GM21360 (cell line): ENCODE results near the gene CDKN2C.
"Not testable (repeated sequence)": the region's sequence is repeated elsewhere in the genome, so short reads cannot be mapped to it uniquely, and the experiment has no call there.

Source experiments
- ATAC-seq: cut with Tn5 transposase; IDR thresholded peaks from one replicate; pipeline ENCODE4 v1.9.1; 2021; ENCODE audit warnings: mild to moderate bottlenecking, moderate library complexity; ENCODE audit not compliant: unreplicated experiment

CDKN2C gene

DNA sequence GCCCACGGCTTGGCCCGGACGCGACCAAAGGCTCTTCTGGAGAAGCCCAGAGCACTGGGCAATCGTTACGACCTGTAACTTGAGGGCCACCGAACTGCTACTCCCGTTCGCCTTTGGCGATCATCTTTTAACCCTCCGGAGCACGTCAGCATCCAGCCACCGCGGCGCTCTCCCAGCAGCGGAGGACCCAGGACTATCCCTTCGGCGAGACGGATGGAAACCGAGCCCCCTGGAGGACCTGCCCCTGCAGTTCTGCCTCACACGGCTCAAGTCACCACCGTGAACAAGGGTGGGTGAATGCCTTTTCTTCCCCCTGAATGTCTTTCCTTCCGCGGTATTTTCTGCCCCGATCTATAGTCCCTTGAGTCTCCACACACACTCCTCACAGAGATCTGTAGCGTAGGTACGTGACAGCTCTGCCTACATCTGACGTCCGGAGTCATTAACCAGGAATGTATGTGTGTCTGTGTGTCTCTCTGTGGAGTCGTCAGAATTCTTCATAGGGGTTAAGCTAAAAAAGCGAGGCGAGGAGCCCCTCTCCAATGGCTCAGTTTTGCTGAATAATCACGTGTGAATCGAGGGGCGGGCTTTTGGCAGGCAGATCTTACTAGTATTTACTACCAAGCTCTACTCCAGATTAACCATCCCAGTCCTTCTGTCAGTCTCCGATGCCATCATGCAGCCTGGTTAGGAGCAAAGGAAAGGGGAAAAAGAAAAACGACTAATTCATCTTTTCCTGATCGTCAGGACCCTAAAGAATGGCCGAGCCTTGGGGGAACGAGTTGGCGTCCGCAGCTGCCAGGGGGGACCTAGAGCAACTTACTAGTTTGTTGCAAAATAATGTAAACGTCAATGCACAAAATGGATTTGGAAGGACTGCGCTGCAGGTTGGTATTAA lies at the start of gene CDKN2C:
TSS of gene CDKN2C (plus strand) at position 635 of the 898 bp plus-strand sequence. CDS start at position 759, 124 bp downstream.
- peak; percentile 32 for ATAC-seq

DNA sequence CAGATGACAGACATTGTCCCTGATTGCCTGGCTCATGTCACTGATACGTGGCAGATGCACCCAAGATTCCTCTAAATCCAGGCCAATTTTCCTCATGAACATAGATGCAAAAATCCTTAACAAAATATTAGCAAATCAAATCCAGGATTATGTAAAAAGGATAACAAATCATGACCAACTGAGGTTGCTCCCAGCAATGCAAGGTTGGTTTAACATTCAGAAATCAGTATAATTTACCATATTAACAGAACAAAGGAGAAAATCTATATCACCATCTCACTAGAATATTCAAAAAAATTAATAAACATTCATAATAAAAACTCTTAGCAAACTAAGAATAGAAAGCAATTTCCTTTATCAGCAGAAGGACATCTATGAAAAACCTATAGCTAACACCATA lies 49.6 kb upstream of the CDKN2C start:
- ATAC-seq, result no peak

DNA sequence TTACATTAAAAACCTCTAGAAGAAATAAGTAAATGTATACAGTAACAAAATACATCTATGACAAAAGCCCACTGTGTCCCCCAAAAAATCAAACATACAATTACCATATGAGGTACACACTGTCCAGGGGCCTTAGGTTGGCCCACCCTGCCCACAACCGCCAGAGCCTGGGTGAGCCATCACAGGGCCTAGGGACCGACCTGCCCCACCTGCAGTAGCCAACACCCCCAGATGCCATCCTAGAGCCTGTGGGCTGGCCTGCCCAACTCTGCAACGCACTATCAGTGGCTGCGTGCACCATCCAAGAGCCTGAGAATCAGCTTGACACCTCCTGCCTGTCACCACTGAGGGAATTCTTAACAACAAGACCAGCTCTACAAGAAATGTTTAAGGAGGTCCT lies 49.0 kb upstream of the CDKN2C start:
- no peak for ATAC-seq

DNA sequence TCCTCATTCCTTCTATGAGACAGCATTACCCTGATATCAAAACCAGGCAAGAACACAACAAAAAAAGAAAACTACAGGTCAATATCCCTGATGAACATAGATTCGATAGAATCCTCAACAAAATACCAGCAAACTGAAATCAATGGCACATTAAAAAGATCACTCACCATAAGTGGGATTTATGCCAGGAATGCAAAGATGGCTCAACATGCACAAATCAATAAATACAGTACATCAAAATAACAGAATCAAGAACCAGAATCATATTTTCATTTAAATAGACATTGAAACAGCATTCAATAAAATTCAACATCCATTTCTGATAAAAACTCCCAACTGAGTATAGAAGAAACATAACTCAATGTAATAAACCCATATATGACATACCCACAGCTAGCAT lies 46.5 kb upstream of the CDKN2C start:
- no peak for ATAC-seq

DNA sequence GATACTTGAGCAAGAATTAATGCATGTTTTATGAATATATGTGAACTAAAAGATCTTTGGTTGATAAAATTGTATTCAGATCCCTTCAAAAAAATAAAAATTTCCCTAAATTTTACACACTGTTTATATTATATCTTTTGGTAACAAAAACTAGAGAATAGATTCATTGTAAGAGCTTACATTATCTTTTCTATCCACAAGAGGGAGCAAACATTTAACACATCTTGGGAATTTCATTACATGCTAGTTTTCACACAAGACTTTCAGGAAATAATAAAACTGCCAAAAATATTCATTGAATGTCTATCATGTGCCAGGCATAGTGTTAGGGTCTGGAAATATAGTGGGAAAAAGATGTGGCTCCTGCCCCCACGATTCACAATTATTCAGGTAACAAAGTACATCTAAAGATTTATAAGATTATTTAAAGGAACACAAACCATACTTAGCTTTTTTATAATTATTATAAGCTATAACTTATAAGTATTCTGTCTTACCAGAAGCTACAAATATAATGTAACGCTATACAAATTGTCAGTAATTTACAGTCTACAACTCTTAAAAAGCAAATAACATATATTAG lies 40.6 kb upstream of the CDKN2C start:
- no peak for ATAC-seq

DNA sequence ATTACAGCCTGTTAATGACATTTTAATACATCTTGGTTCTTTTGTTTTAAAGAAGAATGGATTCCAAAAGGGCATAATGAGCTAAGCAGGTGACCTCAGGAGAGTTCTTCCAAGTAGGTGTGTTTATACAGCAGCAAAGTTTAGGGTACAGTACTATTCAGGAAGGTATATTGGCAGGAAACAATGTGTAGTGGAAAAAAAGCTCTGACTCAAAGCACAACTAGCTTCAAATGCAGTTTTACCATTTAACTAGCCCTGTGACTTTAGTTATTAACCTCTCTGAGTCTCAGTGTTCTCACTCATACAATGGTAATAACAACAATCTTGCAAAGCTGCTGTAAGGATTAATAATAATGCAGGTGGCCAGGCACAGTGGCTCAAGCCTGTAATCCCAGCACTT lies 39.9 kb upstream of the CDKN2C start:
- ATAC-seq, result no peak

DNA sequence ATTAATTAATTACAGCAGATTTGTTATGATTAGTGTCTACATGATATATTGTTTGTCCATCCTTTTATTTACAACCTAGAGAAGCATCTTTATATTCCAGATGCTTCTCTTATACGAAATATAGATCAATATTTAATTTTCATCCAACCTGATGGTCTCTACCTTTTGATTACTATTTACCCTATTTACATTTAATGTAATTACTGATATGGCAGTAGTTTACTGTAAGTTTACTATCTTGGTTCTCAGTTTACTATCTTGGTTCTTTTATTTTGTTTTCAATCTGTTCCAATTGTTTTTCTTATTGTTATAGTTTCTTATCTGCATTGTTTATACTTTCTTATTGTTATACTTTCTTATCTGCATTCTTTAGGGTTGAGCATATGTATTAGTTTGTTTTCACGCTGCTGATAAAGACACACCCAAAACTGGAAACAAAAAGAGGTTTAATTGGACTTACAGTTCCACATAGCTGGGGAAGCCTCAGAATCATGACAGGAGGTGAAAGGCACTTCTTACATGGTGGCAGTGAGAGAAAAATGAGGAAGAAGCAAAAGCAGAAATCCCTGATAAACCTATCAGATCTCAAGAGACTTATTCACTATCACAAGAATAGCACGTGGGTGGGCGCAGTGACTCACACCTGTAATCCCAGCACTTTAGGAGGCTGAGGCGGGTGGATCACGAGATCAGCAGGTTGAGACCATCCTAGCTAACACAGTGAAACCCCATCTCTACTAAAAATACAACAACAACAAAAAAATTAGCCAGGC lies 38.9 kb upstream of the CDKN2C start:
- ATAC-seq, result peak; percentile 47

DNA sequence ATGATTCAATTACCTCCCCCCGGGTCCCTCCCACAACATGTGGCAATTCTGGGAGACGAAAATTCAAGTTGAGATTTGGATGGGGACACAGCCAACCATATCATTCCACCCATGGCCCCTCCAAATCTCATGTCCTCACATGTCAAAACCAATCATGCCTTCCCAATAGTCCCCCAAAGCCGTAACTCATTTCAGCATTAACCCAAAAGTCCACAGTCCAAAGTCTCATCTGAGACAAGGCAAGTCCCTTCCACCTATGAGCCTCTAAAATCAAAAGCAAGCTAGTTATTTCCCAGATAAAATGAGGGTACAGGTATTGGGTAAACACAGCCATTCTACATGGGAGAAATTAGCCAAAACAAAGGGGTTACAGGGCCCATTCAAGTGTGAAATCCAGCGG lies 38.0 kb upstream of the CDKN2C start:
- not testable (repeated sequence) for ATAC-seq

DNA sequence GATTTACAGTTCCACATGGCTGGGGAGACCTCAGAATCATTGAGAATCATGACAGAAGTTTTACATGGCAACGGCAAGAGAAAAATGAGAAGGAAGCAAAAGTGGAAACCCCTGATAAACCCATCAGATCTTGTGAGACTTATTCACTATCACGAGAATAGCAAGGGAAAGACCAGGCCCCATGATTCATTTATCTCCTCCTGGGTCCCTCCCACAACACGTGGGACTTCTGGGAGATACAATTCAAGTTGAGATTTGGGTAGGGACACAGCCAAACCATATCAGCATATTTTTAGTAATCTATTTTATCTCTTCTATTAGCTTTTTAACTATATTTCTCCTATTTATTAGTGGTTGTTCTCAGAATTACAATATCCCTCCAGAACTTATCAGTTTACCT lies 36.3 kb upstream of the CDKN2C start:
- not testable (repeated sequence) for ATAC-seq

DNA sequence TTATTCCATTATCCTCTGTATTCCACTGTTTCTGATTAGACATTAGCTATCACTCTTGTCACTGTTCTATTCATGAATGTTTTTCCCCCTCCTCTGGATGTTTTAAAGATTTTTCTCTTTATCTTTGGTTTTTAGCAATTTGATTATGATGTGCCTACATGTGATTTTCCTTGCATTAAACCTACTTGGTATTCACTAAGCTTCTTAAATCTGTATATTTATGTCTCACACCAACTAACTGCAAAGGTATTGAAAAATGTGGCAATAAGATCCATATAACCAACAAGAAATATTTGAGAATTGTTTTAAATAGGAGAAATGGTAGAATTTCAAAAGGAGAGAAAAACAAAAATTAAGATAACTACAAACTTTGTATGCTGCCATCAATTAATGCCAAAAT lies 35.2 kb upstream of the CDKN2C start:
- ATAC-seq, result no peak

DNA sequence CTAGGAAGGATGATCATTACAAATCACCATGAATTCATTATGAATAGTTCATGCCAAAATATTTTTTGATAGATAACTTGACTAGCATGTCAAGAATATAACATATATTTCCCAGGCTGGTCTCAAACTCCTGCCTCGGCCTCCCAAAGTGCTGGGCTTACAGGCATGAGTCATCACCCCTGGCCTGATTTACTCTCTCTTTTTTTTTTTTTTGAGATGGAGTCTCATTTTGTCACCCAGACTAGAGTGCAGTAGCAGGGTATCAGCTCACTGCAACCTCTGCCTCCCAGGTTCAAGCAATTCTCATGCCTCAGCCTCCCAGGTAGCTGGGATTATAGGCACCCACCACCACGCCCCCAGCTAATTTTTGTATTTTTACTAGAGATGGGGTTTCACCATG lies 34.8 kb upstream of the CDKN2C start:
- not testable (repeated sequence) for ATAC-seq

DNA sequence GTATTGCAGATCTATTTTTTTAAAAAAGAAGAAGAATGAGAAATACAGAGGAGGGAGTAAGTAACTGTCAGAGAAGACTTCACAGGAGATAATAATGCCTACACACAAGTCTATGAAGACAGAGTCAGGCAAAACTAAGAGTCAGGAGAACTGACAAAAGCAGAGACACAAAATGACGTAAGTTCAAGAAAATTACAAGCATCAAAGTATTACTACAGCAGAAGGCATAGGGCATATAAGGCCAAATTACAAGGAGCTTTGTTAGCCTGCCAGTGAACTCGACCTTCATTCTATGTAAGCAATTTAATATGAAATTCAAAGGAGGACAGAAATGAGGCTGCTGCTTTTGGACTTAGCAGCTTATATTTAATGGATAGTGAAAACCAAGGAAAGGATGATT lies 33.7 kb upstream of the CDKN2C start:
- ATAC-seq, result no peak

DNA sequence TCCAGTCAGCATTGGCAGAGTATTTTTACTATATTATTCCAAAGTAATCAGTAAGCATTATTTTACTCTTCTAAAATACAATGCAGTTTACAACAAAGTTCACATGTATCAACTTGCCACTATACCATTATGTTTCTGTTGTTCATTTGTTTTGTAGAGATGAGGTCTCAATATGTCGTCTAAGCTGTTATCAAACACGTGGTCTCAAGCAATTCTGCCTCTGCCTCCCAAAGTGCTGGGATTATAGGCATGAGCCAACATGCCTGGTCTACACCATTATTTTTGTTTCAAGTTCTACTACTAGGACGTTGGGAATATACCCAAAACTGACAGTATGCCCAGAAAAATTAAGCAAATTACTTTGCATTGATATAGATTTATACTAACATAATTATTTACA lies 29.8 kb upstream of the CDKN2C start:
- ATAC-seq, result no peak

DNA sequence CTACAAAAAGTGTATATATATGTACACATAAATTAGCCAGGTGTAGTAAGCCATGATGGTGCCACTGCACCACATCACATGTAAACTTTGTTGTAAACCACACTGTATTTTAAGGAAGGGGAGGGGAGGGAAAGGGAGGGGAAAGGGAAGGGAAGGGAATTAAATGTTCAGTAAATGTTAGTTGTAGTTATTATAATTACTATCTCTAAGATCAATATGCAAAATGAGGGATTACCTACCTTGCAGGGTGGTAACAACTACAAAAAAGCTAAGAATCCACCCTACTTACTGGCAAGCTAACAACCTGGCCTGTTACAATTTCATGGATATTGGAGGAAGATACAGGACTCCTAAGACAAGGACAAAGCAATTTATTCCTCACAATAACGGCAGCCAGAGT lies 27.7 kb upstream of the CDKN2C start:
- ATAC-seq, result no peak

DNA sequence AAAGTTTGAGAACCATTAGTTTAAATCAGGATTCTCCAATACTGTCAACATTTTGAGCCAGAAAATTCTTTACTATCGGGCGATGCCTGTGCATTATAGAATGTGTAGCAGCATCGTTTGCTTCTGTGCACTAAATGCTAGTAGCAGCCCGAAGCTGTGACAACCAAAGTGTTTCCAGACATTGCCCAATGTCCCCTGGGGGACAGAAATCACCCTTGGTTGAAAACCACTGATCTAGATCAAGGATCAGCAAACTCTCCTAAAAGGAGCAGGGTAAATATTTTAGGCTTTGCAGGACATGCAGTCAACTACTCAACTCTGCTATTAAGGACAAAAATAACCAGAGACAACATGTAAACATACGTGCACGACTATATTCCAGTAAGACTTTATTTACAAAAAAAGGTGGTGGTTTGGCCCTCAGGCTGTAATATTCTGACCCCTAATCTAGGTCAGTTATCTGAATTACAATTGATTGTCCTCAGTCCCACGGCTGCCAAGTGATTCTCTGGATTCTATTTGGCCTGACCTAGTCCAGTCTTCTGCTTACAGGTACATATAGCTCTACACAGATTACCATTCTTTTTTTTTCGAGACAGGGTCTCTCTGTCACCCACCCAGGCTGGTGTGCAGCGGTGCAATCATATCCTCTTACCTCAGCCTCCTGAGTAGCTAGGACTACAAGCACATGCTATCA lies 20.6 kb upstream of the CDKN2C start:
- ATAC-seq, result no peak

DNA sequence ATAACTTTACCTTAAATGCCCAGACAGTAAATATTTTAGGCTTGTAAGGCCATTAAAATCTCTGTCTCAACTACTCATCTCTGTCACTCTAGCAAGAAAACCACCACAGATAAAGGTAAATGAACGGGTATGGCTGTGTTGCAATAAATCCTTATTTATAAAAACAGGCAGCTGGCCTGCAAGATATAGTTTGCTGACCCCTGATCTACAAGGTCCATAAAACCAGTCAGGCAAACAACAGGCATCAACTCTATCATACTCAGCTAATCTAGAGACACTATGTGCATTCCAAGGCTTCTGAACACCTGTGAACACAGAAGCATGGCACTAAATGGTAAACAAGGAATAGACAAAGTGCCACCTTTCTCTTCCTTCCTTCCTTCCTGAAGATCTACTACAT lies 19.6 kb upstream of the CDKN2C start:
- no peak for ATAC-seq

DNA sequence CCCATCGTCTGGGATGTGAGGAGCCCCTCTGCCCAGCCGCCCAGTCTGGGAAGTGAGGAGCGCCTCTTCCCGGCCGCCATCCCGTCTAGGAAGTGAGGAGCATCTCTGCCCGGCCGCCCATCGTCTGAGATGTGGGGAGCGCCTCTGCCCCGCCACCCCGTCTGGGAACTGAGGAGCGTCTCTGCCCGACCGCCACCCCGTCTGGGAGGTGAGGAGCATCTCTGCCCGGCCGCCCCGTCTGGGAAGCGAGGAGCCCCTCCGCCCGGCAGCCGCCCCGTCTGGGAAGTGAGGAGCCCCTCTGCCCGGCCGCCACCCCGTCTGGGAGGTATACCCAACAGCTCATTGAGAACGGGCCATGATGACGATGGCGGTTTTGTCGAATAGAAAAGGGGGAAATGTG lies 17.5 kb upstream of the CDKN2C start:
- ATAC-seq, result not testable (repeated sequence)

DNA sequence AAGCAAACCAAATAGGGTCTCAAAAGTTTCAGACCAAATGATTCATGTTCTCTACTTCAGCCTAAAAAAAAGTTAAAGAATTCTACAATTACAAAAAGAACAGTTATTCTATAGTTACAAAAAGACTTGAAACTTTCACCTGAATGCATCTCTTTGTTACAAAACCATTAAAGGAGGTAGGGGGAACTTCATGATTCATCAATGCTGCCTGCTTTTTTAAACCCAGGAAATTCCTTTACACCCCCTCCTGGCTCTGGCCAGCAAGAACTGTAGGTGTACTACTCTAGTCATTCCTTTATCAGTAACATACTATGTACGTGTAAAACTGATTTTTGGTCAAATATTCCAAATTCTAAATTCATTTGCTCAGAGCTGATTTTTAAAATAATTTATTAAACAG lies 14.9 kb upstream of the CDKN2C start:
- no peak for ATAC-seq

DNA sequence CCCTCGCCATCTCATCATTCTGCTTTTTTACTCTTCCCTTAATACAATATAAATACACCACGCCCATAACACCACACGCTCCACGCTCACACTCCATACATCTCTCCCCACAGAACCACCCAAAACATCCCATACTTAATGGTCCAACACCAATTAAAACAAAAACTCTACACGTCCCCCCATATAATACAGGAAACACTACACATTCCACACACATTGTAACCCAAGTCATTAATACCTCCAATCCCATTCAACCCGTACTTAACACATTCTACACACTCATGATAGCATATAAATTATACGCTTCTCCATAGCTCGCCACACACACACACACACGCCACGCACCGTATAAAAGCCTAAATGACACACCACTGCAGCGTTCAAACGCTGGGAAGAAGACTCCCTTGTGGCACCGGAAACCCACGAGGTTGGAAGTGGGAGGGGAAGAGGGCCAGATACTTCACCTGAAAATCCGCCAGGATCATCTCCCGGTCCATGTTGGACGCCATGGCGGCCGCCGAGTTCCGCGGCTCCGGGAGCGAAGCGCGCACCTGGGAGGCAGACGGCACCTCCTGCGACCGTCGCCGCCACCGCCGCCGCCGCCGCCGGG lies 10.6 kb upstream of the CDKN2C start:
- ATAC-seq, result peak; percentile 10

DNA sequence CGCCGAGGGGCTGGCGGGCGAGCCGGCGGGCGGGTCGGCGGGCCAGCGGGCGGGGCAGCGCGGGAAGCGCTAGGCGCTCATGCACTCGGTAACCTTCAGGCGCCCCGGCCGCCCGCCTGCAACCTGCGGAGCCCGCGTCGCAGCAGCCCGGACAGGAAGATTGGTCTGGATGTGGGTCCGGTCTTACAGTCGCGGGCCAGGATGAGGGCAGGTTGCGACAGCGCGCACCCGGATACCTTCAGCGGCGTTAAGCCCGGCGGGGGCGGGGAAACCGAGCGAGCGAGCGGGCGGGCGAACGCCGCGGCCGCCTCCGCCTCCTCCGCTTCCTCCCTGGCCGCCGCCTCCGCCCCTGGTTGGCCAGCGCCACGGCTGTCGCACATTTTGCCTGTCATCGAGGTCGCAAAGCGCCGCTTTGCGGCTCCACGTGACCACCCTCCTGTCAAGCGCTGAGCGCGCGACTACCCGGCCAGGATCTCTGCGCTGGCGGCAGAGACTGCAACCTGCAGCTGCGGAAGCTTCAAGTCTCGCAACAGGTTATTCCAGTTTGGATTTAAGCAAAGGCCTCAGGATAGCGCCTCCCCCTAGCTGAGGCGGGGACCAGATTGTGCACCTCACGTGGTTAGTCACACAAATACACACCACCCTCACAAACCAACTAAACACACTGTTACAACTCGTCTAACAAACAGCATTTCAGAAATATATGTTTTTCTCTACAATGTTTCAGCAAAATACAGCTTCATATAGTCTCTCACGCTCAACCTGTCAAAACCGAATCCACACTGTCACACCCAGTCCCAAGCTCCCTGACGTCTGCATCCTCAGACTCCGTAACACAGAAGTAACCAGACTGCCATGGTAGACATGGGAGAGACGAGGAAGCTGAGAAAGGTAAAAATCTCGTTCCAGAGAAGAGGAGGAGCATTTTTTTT lies 9.9 kb upstream of the CDKN2C start, which contains the start of gene FAF1:
TSS of gene FAF1 (minus strand) at position 355 of the 932 bp plus-strand sequence. CDS start 456 bp downstream, outside the sequence.
- peak; percentile 78 for ATAC-seq
